DOHH2 (cell line): Measurements from ENCODE around the gene ADH1B.

Source experiments
- CTCF ChIP-seq: fragments of 200-600 bp; sonication (generic); IDR thresholded peaks from one replicate; pipeline ENCODE4 v1.5.1; 2014; ENCODE audit warnings: antibody characterized with exemption, mild to moderate bottlenecking, low read depth, low read length; ENCODE audit not compliant: poor library complexity, severe bottlenecking
- EZH2phosphoT487 ChIP-seq: fragments of 200-600 bp; sonication (generic); IDR thresholded peaks from 2 replicates; pipeline ENCODE4 v1.6.1; 2017; ENCODE audit warnings: borderline replicate concordance, mild to moderate bottlenecking, antibody characterized with exemption, low read length, moderate library complexity, mixed read lengths

- TF ChIP-seq CTCF (no peak), EZH2phosphoT487 (no peak)
These were observed 35.8 kb upstream of the ADH1B start for GRCh38 chr4:99356992-99357391.
